22Rv1 (cell line): Measurements from ENCODE around the gene GGT6.

Experiments
- ZFX ChIP-seq: fragments of 450-650 bp; IDR thresholded peaks from 2 replicates; pipeline ENCODE4 v1.6.1; 2017; ENCODE audit warnings: antibody characterized with exemption, borderline replicate concordance
- TF ChIP-seq, protein P1 (sequence below): fragments of 450-650 bp; IDR thresholded peaks from 2 replicates; pipeline ENCODE4 v1.5.1; 2017; ENCODE audit warnings: mild to moderate bottlenecking

DNA sequence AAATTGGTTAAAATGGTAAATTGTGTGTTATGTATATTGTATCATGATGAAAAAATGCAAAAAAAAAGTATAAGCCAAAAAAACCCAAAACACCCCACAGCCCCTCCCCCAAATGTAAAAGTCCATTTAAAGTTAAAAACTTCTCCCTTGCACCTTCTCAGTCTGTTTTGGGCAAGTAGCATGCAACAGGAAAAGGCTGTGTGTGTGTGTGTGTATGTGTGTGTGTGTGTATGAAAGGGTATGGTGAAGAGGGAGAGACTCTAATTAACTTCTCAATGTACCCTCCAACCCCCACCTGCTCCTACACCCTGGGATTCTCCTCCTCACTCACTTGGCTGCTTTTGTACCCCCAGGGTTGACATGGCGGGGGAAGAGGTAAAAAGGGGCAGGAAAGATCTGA, 9.2 kb upstream of the GGT6 start:
- TF ChIP-seq, protein P1, sequence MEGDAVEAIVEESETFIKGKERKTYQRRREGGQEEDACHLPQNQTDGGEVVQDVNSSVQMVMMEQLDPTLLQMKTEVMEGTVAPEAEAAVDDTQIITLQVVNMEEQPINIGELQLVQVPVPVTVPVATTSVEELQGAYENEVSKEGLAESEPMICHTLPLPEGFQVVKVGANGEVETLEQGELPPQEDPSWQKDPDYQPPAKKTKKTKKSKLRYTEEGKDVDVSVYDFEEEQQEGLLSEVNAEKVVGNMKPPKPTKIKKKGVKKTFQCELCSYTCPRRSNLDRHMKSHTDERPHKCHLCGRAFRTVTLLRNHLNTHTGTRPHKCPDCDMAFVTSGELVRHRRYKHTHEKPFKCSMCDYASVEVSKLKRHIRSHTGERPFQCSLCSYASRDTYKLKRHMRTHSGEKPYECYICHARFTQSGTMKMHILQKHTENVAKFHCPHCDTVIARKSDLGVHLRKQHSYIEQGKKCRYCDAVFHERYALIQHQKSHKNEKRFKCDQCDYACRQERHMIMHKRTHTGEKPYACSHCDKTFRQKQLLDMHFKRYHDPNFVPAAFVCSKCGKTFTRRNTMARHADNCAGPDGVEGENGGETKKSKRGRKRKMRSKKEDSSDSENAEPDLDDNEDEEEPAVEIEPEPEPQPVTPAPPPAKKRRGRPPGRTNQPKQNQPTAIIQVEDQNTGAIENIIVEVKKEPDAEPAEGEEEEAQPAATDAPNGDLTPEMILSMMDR, result no peak
- TF ChIP-seq ZFX, result no peak
